GM21825 (cell line): ENCODE data around the gene FOXA2.

Experiments
- ATAC-seq: cut with Tn5 transposase; IDR thresholded peaks from one replicate; pipeline ENCODE4 v1.9.1; 2021; ENCODE audit warnings: mild to moderate bottlenecking, moderate library complexity; ENCODE audit not compliant: unreplicated experiment

FOXA2 gene

GRCh38 chr20:22584922-22585785, 782 bp upstream of the FOXA2 start:
- ATAC-seq, result no peak

- no peak for ATAC-seq
These were observed 425 bp downstream of the FOXA2 start for GRCh38 chr20:22583773-22584521.

- ATAC-seq, result no peak
These were observed 1.2 kb downstream of the FOXA2 start for GRCh38 chr20:22582964-22583772.

GRCh38 chr20:22582386-22582963, 1.9 kb downstream of the FOXA2 start:
- ATAC-seq, result no peak

- no peak for ATAC-seq
These were observed 2.7 kb downstream of the FOXA2 start for GRCh38 chr20:22581437-22582385.

- no peak for ATAC-seq
These were observed 4.4 kb downstream of the FOXA2 start for GRCh38 chr20:22579711-22580697.

GRCh38 chr20:22579119-22579427, 5.3 kb downstream of the FOXA2 start:
- ATAC-seq, result no peak

GRCh38 chr20:22578221-22579118, 5.9 kb downstream of the FOXA2 start:
- no peak for ATAC-seq

- ATAC-seq, result no peak
These were observed 6.7 kb downstream of the FOXA2 start for GRCh38 chr20:22577515-22578220.

GRCh38 chr20:22576733-22577514, 7.4 kb downstream of the FOXA2 start:
- no peak for ATAC-seq

GRCh38 chr20:22576273-22576672, 8.1 kb downstream of the FOXA2 start:
- ATAC-seq, result no peak

GRCh38 chr20:22575737-22576136, 8.6 kb downstream of the FOXA2 start:
- ATAC-seq, result no peak

GRCh38 chr20:22575087-22575721, 9.2 kb downstream of the FOXA2 start:
- ATAC-seq, result no peak

- no peak for ATAC-seq
These were observed 9.8 kb downstream of the FOXA2 start for GRCh38 chr20:22574545-22575086.

- no peak for ATAC-seq
These were observed 11.9 kb downstream of the FOXA2 start for GRCh38 chr20:22572491-22572890.

- ATAC-seq, result no peak
These were observed 12.3 kb downstream of the FOXA2 start for GRCh38 chr20:22572023-22572422.
